Measurements from ENCODE around the gene CRISP1. TPM values are rescaled to one million over a fixed set of nuclear protein-coding genes. Genes with fewer than 3 reads are reported as not detected.

Gene CRISP1
- total and polyA plus RNA-seq, 2 of the 4 experiments (the other 2 are of a cell fraction), result not detected

DNA sequence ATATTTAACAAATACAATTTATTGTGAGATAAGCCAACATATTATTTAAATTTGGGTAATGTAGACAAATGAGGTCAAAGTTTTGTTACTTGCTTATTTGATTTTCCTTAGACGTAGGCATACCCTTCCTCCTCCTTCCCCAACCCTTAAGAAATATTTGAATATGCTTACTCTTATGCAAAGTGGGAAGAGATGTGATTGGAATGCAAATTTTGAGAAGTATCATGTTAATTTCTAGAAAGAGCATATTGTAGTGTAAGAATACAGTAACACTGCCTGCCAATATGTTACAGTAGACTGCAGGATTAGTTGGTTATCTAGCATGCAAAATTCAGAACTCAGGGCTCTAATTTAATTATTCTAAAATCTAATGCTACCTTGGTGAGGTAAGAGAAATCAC lies 32.9 kb downstream of the CRISP1 start:
- H3K9me1 ChIP-seq (ENCODE audit: insufficient read depth, low read length), result no peaks in the 10 kb centered on the region
- H3K18ac ChIP-seq (ENCODE audit: low read depth, low read length), result no peak overlapping the region
- no peak overlapping the region for H3K4me3 ChIP-seq (ENCODE audit: insufficient read depth, low read depth, low read length)
- no peak overlapping the region for H4K5ac ChIP-seq (ENCODE audit: low read depth, low read length)
- no peak overlapping the region for H3K23ac ChIP-seq (ENCODE audit: low read depth, low read length)
- no peak for TF ChIP-seq RAD21 (IDR thresholded peaks at IDR 0.05; ENCODE audit: low read length)
- TF ChIP-seq SMC3 (IDR thresholded peaks at IDR 0.05; ENCODE audit: low read depth, low read length), result no peak
- no peak for TF ChIP-seq MXI1 (IDR thresholded peaks at IDR 0.05; ENCODE audit: borderline replicate concordance, low read depth, low read length)
- TF ChIP-seq, protein P1, sequence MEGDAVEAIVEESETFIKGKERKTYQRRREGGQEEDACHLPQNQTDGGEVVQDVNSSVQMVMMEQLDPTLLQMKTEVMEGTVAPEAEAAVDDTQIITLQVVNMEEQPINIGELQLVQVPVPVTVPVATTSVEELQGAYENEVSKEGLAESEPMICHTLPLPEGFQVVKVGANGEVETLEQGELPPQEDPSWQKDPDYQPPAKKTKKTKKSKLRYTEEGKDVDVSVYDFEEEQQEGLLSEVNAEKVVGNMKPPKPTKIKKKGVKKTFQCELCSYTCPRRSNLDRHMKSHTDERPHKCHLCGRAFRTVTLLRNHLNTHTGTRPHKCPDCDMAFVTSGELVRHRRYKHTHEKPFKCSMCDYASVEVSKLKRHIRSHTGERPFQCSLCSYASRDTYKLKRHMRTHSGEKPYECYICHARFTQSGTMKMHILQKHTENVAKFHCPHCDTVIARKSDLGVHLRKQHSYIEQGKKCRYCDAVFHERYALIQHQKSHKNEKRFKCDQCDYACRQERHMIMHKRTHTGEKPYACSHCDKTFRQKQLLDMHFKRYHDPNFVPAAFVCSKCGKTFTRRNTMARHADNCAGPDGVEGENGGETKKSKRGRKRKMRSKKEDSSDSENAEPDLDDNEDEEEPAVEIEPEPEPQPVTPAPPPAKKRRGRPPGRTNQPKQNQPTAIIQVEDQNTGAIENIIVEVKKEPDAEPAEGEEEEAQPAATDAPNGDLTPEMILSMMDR (conservative IDR thresholded peaks at IDR 0.05; ENCODE audit: low read depth, low read length), result no peak
- no peak for TF ChIP-seq RCOR1 (IDR thresholded peaks at IDR 0.05; ENCODE audit: insufficient replicate concordance, low read length)
- no peak for TF ChIP-seq NFE2L2 (IDR thresholded peaks at IDR 0.05; ENCODE audit: low read depth, low read length)
- no peak for TF ChIP-seq FOS (IDR thresholded peaks at IDR 0.05; ENCODE audit: low read depth, low read length)
- no peak for TF ChIP-seq CHD1 (IDR thresholded peaks at IDR 0.05; ENCODE audit: low read depth, low read length)
- no peak for TF ChIP-seq RFX5 (IDR thresholded peaks at IDR 0.05; ENCODE audit: low read depth, low read length)
- no peak for TF ChIP-seq CEBPB (IDR thresholded peaks at IDR 0.05; ENCODE audit: low read depth, low read length)
- TF ChIP-seq MAZ (IDR thresholded peaks at IDR 0.05; ENCODE audit: borderline replicate concordance, low read depth, low read length), result no peak
- TF ChIP-seq BHLHE40 (IDR thresholded peaks at IDR 0.05; ENCODE audit: low read depth, low read length), result no peak
- no peak for TF ChIP-seq ELK1 (IDR thresholded peaks at IDR 0.05; ENCODE audit: borderline replicate concordance, low read depth, low read length)
- no peak for TF ChIP-seq USF2 (IDR thresholded peaks at IDR 0.05; ENCODE audit: low read depth, low read length)
- no peak for TF ChIP-seq MAFK (IDR thresholded peaks at IDR 0.05; ENCODE audit: low read depth, low read length)
- TF ChIP-seq POLR2A (IDR thresholded peaks at IDR 0.05; ENCODE audit: low read depth, low read length), result no peak
- H4K20me1 ChIP-seq (ENCODE audit: insufficient read depth, low read length), result no peaks in the 10 kb centered on the region
- no peak overlapping the region for H3K56ac ChIP-seq (ENCODE audit: extremely low read depth, insufficient read depth, low read length)
- H2AK9ac ChIP-seq (replicated peaks; ENCODE audit: low read depth, low read length, poor library complexity), result no peak overlapping the region
- no peak overlapping the region for H3K14ac ChIP-seq (replicated peaks; ENCODE audit: low read depth, low read length)
- POLR2A ChIA-PET (ENCODE audit: unreplicated experiment), result no interaction called here
- H2BK15ac ChIP-seq (ENCODE audit: low read depth, low read length), result no peak overlapping the region
- no peaks in the 10 kb centered on the region for H3K36me3 ChIP-seq (ENCODE audit: control insufficient read depth, insufficient read depth, low read length)
- no peak overlapping the region for H3K9ac ChIP-seq (ENCODE audit: low read depth, low read length)
- H2AFZ ChIP-seq (replicated peaks; ENCODE audit: low read length, poor library complexity), result no peak overlapping the region
- H2BK5ac ChIP-seq (ENCODE audit: low read depth, low read length, poor library complexity, severe bottlenecking), result no peak overlapping the region
- no peak overlapping the region for H2AK5ac ChIP-seq (ENCODE audit: low read depth, low read length)
- ATAC-seq (ENCODE audit: low read depth) (no peak), DNase-seq (no peak)
- H3K4me2 ChIP-seq (ENCODE audit: low read depth, low read length), result no peak overlapping the region
- intact Hi-C loops (cut with micrococcal nuclease) (no loop called here), in situ Hi-C loops (cut with MboI; ENCODE audit: low sequenced_read_pairs) (loop anchor here (25.0 kb wide), 1 partner anchor 296 kb away; no protein-coding TSS in a partner anchor), dilution Hi-C loops (cut with HindIII; ENCODE audit: low sequenced_read_pairs, unreplicated experiment) (no loop called here)
- no peaks in the 10 kb centered on the region for H3K79me1 ChIP-seq (ENCODE audit: low read depth in 1 of 2, low read length in 2 of 2)
- H3K9me3 ChIP-seq (ENCODE audit: control insufficient read depth, insufficient read depth, low read length), result no peaks in the 10 kb centered on the region
- no peak overlapping the region for H3K27ac ChIP-seq (ENCODE audit: insufficient read depth, low read length)
- H2BK120ac ChIP-seq (ENCODE audit: low read depth, low read length), result no peak overlapping the region
- CTCF ChIA-PET, result no interaction called here
- H4K8ac ChIP-seq (ENCODE audit: low read depth in 2 of 2, low read length in 2 of 2), result no peak overlapping the region
- no CpG with 5 or more reads among the region's 1 CpG for WGBS, 2 experiments (ENCODE audit: extremely low coverage in 2 of 2, insufficient read length in 1 of 2)
- BruUV-seq (replicated peaks), result no TSS peak
- H3K27me3 ChIP-seq (ENCODE audit: control insufficient read depth, insufficient read depth, low read length), result no peaks in the 10 kb centered on the region
- H2BK20ac ChIP-seq (ENCODE audit: low read depth, low read length), result no peak overlapping the region
- H3K4ac ChIP-seq (ENCODE audit: low read depth, low read length), result no peak overlapping the region
- no peaks in the 10 kb centered on the region for H3K4me1 ChIP-seq (ENCODE audit: control insufficient read depth, insufficient read depth, low read length)
- H4K91ac ChIP-seq (ENCODE audit: insufficient read depth, low read depth, low read length), result no peak overlapping the region

Measured in IMR-90 (cell line).